ENCODE results near the gene ARPIN. TPM values are rescaled to one million over a fixed set of nuclear protein-coding genes. Genes with fewer than 3 reads are reported as not detected.
"Not testable (repeated sequence)": the region's sequence is repeated elsewhere in the genome, so short reads cannot be mapped to it uniquely, and the experiment has no call there.

The ARPIN gene
- total RNA-seq, 6 experiments from 2014 or later: 4.9 to 8.1 (median 6.9) TPM

DNA sequence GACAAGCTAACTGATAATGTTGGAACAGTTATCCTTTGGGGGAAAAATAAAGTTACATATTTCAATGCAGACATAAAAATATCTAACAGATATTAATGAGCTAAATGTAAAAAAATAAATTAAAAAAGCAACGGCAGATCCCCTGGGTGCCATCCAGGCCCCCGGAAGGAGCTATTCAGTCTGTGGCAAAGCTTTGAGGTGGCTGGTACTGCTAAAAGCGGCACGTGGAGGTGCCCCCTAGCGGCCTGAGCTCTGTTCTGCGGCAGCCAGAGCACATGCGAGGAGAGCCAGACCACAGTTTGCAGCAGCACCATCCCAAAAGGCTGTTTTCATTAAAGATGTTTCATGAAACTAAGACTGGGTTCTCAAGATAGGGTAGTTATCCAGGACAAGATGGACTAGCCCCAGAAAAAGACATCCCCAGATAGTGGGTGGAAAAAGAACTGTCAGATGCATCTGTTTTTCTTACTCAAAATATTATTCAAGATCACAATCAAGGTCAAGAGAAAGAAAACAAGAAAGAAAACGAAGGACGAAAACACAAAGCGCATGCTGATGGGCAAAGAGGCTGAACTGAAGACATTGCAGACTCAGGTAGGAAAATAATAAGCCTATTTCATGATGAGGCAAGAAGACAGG, 37.7 kb downstream of the ARPIN start:
- H3K36me3 ChIP-seq: peaks cover 0 to 20% (median 0%) of the 10 kb centered on the region in 4 donors
- TF ChIP-seq POLR2A (IDR thresholded peaks at IDR 0.05): no peak
- TF ChIP-seq, protein P1, sequence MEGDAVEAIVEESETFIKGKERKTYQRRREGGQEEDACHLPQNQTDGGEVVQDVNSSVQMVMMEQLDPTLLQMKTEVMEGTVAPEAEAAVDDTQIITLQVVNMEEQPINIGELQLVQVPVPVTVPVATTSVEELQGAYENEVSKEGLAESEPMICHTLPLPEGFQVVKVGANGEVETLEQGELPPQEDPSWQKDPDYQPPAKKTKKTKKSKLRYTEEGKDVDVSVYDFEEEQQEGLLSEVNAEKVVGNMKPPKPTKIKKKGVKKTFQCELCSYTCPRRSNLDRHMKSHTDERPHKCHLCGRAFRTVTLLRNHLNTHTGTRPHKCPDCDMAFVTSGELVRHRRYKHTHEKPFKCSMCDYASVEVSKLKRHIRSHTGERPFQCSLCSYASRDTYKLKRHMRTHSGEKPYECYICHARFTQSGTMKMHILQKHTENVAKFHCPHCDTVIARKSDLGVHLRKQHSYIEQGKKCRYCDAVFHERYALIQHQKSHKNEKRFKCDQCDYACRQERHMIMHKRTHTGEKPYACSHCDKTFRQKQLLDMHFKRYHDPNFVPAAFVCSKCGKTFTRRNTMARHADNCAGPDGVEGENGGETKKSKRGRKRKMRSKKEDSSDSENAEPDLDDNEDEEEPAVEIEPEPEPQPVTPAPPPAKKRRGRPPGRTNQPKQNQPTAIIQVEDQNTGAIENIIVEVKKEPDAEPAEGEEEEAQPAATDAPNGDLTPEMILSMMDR (IDR thresholded peaks at IDR 0.05): peak; percentile 90 to 97 (median 96)
- ATAC-seq: peak; percentile 95 to 99 (median 98)
- no peaks in the 10 kb centered on the region for H3K27me3 ChIP-seq
- no peaks in the 10 kb centered on the region for H3K9me3 ChIP-seq
- no peak overlapping the region for H3K4me3 ChIP-seq
- peaks cover 0 to 13% (median 0%) of the 10 kb centered on the region in 4 donors for H3K4me1 ChIP-seq
- intact Hi-C loops (cut with DNase I): loop anchor here (5.0 to 10.0 kb wide), 2 partner anchors 110 to 118 kb away; no protein-coding TSS in a partner anchor
- peak; percentile 85 to 87 (median 86) for DNase-seq
- H3K27ac ChIP-seq: no peak overlapping the region
- 23% methylated on average over 10 of the region's 10 CpGs for WGBS (ENCODE audit: insufficient coverage, low coverage, low lambda C conversion rate, missing lambda C conversion rate)

DNA sequence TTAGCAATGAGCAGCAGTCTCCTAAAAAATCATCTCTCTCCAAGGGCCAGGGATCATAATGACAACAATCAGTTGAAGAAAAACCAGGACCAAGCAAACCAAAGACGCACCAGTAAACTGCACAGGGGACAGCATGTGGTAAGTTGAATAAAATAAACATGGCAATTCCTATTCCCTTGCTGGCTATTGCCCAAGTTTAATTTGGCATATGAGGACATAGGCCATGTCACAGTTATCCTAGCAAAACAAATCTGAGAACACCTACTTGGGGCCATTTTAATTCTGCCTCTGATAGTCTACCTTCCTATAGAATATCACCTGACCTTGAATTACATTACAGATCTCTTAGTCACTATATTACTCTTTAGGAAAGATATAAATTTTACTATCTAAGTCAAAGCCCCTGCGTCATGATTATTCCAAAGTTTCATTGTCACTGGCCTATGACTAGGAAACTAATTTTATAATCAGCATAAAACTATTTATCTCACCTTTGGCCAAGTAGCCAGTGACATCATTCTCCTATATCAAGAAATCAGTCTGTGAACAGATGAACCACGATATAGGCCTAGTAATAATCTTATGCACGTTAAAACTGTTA, 42.0 kb downstream of the ARPIN start:
- Histone ChIP-seq H3K4me1 (peaks cover 0 to 22% (median 3%) of the 10 kb centered on the region in 4 donors), H3K4me3 (no peak overlapping the region), H3K27ac (no peak overlapping the region), H3K27me3 (no peaks in the 10 kb centered on the region), H3K9me3 (no peaks in the 10 kb centered on the region), H3K36me3 (peaks cover 0 to 5% (median 0%) of the 10 kb centered on the region in 4 donors)
- WGBS (ENCODE audit: insufficient coverage, low coverage, low lambda C conversion rate, missing lambda C conversion rate): 80% methylated on average over 4 of the region's 4 CpGs
- TF ChIP-seq POLR2A (IDR thresholded peaks at IDR 0.05): no peak
- TF ChIP-seq, protein P1 (IDR thresholded peaks at IDR 0.05): no peak
- intact Hi-C loops (cut with DNase I): loop anchor here in 1 of 2 donors (10.0 kb wide), 1 partner anchor 106 kb away; no protein-coding TSS in a partner anchor
- ATAC-seq (peak; percentile 70 to 79 (median 75)), DNase-seq (no peak)

DNA sequence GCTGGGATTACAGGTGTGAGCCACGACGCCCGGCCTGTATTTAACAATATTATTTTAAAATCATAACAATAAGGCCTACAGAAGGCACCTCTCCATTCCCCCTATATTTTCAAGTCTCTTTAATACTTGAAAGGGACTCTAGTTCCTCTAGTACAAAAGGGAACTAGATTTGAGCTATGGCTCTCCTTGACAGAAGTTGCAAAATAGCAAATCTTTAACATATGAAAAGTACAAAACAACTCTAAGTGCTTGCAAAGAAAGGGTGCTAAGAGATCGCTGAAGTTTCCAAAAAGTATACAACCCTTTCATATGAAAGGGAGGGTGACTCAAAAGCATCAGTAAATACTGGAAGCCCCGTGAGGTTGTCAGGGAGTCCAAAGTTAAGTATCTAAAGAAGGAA, 42.7 kb downstream of the ARPIN start:
- TF ChIP-seq, protein P1 (IDR thresholded peaks at IDR 0.05): no peak
- no peak for TF ChIP-seq POLR2A (IDR thresholded peaks at IDR 0.05)
- ATAC-seq: no peak
- 92% methylated on average over 5 of the region's 5 CpGs for WGBS (ENCODE audit: insufficient coverage, low coverage, low lambda C conversion rate, missing lambda C conversion rate)
- Histone ChIP-seq H3K4me1 (peaks cover 0 to 26% (median 7%) of the 10 kb centered on the region in 4 donors), H3K27me3 (no peaks in the 10 kb centered on the region), H3K36me3 (peaks cover 0 to 5% (median 0%) of the 10 kb centered on the region in 4 donors), H3K9me3 (no peaks in the 10 kb centered on the region), H3K4me3 (no peak overlapping the region), H3K27ac (no peak overlapping the region)
- intact Hi-C loops (cut with DNase I): loop anchor here in 1 of 2 donors (10.0 kb wide), 1 partner anchor 105 kb away; no protein-coding TSS in a partner anchor
- no peak for DNase-seq

DNA sequence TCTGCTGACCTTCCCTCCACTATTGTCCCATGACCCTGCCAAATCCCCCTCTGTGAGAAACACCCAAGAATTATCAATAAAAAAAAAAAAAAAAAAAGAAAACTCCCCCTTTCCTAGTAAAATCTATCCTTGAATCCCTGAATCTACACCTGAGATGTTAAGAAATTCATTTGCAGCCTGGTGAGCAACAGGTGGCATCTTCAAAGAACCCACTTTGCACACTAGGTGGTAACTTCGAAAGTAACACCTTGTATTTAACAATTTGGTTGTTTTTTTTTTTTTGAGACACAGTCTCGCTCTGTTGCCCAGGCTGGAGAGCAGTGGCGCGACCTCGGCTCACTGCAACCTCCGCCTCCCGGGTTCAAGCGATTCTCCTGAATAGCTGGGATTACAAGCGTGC, 43.3 kb downstream of the ARPIN start:
- H3K9me3 ChIP-seq; H3K36me3 ChIP-seq; intact Hi-C loops (cut with DNase I); H3K4me3 ChIP-seq; H3K27me3 ChIP-seq; DNase-seq; ATAC-seq; H3K27ac ChIP-seq: not testable (repeated sequence)
- 96% methylated on average over 9 of the region's 9 CpGs for WGBS (ENCODE audit: insufficient coverage, low coverage, low lambda C conversion rate, missing lambda C conversion rate)
- peaks cover 0 to 26% (median 10%) of the 10 kb centered on the region in 4 donors for H3K4me1 ChIP-seq

All from right lobe of liver (tissue), 6 donors.